Ascending aorta (tissue), 2 donors: ENCODE results near the gene UBQLNL. TPM values are rescaled to one million over a fixed set of nuclear protein-coding genes. Genes with fewer than 3 reads are reported as not detected.

Source experiments
- DNase-seq, 2 donors: peaks; one replicate each; pipeline ENCODE4 v3.0.0-alpha.2; 2019; ENCODE audit warnings: low spot score in 2 of 2
- H3K27ac ChIP-seq, 2 donors: fragments of 200-600 bp; sonication (generic); one replicate each; pipeline ENCODE4 v1.5.1; 2016 to 2017; ENCODE audit warnings: mild to moderate bottlenecking in 1 of 2
- H3K27me3 ChIP-seq: fragments of 200-600 bp; sonication (generic); one replicate; pipeline ENCODE4 v1.5.1; 2017
- H3K36me3 ChIP-seq, 2 donors: fragments of 200-600 bp; sonication (generic); one replicate each; pipeline ENCODE4 v1.5.1; 2016
- H3K4me1 ChIP-seq, 2 donors: fragments of 200-600 bp; sonication (generic); one replicate each; pipeline ENCODE4 v1.5.1; 2016 to 2017; ENCODE audit warnings: mild to moderate bottlenecking in 1 of 2
- H3K4me3 ChIP-seq, 2 donors: fragments of 200-600 bp; sonication (generic); one replicate each; pipeline ENCODE4 v1.5.1; 2016 to 2017; ENCODE audit warnings: mild to moderate bottlenecking in 1 of 2
- H3K9me3 ChIP-seq, 2 donors: fragments of 200-600 bp; sonication (generic); one replicate each; pipeline ENCODE4 v1.5.1; 2016
- CTCF ChIP-seq, 3 experiments: fragments of 200-600 bp in 2 of 3; fragments of 450-650 bp in 1 of 3; sonication (generic) in 2 of 3; IDR thresholded peaks; one replicate each; pipeline ENCODE4 v1.5.1; 2016 to 2019; ENCODE audit warnings: antibody characterized with exemption in 3 of 3, mild to moderate bottlenecking in 1 of 3, moderate library complexity in 1 of 3
- intact Hi-C: fragments of 100-400 bp; cut with DNase I; formaldehyde crosslinking; loops from one replicate; pipeline ENCODE4 v1.15.1; 2023
- total RNA-seq: library from RNA; depleted of rRNA; stranded (reverse); fragments of >200 nt; gene quantifications from one replicate; pipeline ENCODE4 v1.1.0, GENCODE V29; 2016

Gene UBQLNL
- total RNA-seq, 1 donor from 2014 or later, result not detected

DNA sequence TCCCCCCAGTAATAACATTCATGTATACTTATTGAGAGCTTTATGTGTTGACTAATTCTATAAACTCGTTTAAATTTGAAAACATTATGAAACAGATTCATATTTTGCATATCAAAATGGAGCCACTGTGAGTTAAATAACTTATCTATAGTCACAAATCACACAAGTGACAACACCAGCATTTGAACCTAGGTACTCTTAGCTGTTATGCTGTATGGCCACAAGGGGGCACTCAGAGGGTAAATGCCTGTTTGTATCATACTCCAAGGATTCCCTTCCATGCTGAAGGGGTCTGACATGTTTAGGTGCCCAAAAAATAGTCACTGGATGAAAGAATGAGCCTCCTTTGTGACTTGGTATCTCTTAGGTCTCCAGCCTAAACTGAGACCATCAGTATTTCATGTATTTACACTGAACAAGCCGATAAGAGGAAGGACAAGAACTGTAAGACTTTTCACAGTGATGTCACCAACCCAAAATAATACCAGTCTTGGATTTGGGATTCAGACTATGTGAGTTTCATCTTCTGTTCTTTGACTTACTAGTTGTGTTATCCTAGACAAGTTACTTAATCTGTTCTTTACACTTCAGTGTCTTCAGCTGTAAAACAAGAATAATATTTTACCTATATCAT, 40.2 kb downstream of the UBQLNL start:
- no peak overlapping the region for H3K4me3 ChIP-seq
- H3K27me3 ChIP-seq, result no peaks in the 10 kb centered on the region
- peak; percentile 39 to 63 (median 59) for TF ChIP-seq CTCF (IDR thresholded peaks at IDR 0.05)
- no peaks in the 10 kb centered on the region for H3K9me3 ChIP-seq
- H3K27ac ChIP-seq, result no peak overlapping the region
- no peaks in the 10 kb centered on the region for H3K4me1 ChIP-seq
- DNase-seq, result no peak
- intact Hi-C loops, result loop anchor here (1.0 kb wide), 1 partner anchor 332 kb away; the partner anchor contains the start of gene OR52N2
- H3K36me3 ChIP-seq, result no peaks in the 10 kb centered on the region

GRCh38 chr11:5473921-5474320, 42.6 kb downstream of the UBQLNL start:
- Histone ChIP-seq H3K4me3 (no peak overlapping the region), H3K27ac (no peak overlapping the region), H3K36me3 (no peaks in the 10 kb centered on the region), H3K9me3 (no peaks in the 10 kb centered on the region), H3K27me3 (no peaks in the 10 kb centered on the region), H3K4me1 (no peaks in the 10 kb centered on the region)
- intact Hi-C loops, result no loop called here
- DNase-seq, result no peak
- TF ChIP-seq CTCF (IDR thresholded peaks at IDR 0.05), result no peak

GRCh38 chr11:5467527-5467926, 49.0 kb downstream of the UBQLNL start:
- no peak for DNase-seq
- intact Hi-C loops, result no loop called here
- no peak for TF ChIP-seq CTCF (IDR thresholded peaks at IDR 0.05)
- H3K27me3 ChIP-seq, result no peaks in the 10 kb centered on the region
- no peaks in the 10 kb centered on the region for H3K9me3 ChIP-seq
- H3K4me3 ChIP-seq, result no peak overlapping the region
- no peaks in the 10 kb centered on the region for H3K36me3 ChIP-seq
- H3K27ac ChIP-seq, result no peak overlapping the region
- H3K4me1 ChIP-seq, result no peaks in the 10 kb centered on the region

Other genes with a start within 250 kb of the UBQLNL start
- not detected for gene HBE1, start 246.8 kb downstream of the UBQLNL start, total RNA-seq
- gene OR51B4, start 214.8 kb downstream of the UBQLNL start, total RNA-seq, result not detected
- gene OR51B2, start 192.4 kb downstream of the UBQLNL start, total RNA-seq, result not detected
- gene OR51B5, start 173.2 kb downstream of the UBQLNL start, total RNA-seq, result not detected
- not detected for gene OR51B6, start 165.2 kb downstream of the UBQLNL start, total RNA-seq
- gene OR51M1, start 132.9 kb downstream of the UBQLNL start, total RNA-seq, result not detected
- gene OR51Q1, start 94.6 kb downstream of the UBQLNL start, total RNA-seq, result not detected
- not detected for gene OR51I1, start 75.2 kb downstream of the UBQLNL start, total RNA-seq
- not detected for gene OR51I2, start 67.4 kb downstream of the UBQLNL start, total RNA-seq
- not detected for gene OR52D1, start 28.0 kb downstream of the UBQLNL start, total RNA-seq
- gene UBQLN3, start 6.7 kb downstream of the UBQLNL start, total RNA-seq, result not detected
- not detected for gene OR52H1, start 31.8 kb upstream of the UBQLNL start, total RNA-seq
- gene OR52B6, start 64.2 kb upstream of the UBQLNL start, total RNA-seq, result not detected
- gene TRIM6, start 79.9 kb upstream of the UBQLNL start, total RNA-seq, result 0.64 TPM
- gene TRIM34, start 108.3 kb upstream of the UBQLNL start, total RNA-seq, result not detected
- gene TRIM5, start 168.4 kb upstream of the UBQLNL start, total RNA-seq, result 45.1 TPM
- gene TRIM22, start 173.1 kb upstream of the UBQLNL start, total RNA-seq, result 32.5 TPM
- gene OR56B1, start 219.7 kb upstream of the UBQLNL start, total RNA-seq, result not detected
- gene OR52N4, start 237.5 kb upstream of the UBQLNL start, total RNA-seq, result not detected